HG03457 (cell line): ENCODE measurements around the gene PYCR2.
"Not testable (repeated sequence)": the region's sequence is repeated elsewhere in the genome, so short reads cannot be mapped to it uniquely, and the experiment has no call there.

Experiments used
- ATAC-seq: cut with Tn5 transposase; IDR thresholded peaks from one replicate; pipeline ENCODE4 v1.9.1; 2021; ENCODE audit warnings: moderate number of reproducible peaks; ENCODE audit not compliant: unreplicated experiment

The PYCR2 gene

GRCh38 chr1:225943582-225943981, 19.5 kb upstream of the PYCR2 start:
- ATAC-seq: no peak

DNA sequence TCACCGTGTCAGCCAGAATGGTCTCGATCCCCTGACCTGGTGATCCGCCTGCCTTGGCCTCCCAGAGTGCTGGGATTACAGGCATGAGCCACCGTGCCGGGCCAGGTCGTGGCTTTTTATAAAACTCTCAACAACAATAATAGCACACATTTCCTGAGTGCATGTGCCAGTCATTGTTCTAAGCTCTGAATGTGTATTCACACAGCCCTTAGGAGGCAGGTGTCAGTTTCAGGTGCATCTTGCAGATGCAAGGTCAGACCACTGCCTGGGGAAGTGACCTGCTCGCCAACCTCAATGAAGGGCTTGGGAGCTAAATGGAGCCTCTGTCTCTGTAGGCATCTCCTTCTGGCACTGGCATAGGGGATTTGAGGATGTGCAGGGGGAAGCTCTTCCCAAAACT, 18.5 kb upstream of the PYCR2 start:
- peak; percentile 48 for ATAC-seq

DNA sequence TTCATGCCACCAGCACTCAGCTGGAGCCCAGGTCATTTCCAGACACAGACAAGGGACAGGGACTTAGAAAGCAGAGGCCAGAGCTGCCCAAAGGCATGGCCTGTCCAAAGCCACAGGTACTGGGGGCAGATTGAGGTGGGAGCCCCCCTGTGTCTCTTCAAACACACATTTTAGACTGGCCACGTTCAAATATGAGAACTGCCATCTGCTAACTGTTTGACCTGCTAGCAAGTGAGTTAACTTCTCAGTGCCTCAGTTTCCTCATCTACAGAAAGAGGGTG, 17.8 kb upstream of the PYCR2 start:
- ATAC-seq: no peak

DNA sequence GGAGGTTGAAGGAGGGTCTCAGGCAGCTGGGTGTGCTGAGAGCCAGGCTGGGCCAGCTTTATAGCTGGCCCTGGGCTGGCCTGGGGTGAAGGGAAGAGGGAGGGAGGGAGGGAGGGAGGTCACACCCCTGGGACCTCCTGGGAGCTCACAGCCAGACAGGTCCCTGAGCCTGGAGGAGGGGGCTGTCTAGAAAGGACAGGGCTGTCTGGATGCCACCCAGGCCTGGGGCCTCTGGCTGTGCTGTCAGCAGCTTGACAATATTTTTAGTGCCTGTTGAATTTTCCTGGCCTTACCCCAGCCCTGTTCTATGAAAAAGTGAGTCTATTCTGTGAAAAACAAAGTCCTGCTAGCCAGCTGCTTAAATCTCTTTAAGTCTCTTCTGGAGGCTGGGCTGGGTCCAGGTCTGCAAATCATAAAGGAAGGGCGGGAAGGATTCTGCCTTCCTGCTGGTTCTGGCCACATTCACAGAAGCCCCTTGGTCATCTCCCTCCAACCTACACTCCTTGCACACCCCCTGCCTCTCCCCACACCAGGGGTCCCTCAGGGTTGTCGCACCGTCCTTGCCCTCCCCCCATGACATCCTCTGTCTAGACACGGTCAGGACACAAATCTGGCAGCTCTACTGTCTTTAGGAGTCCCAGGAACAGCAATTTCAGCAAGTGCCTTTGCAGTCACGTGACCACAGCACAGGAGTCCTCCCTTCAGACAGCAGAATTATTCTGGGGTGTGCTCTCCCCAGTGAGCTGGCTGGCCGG, 17.3 kb upstream of the PYCR2 start, which contains the start of gene LEFTY2:
Gene LEFTY2, minus strand, starts transcription at position 34 of the 755 bp plus-strand sequence. CDS start 80 bp downstream, outside the sequence.
- ATAC-seq: no peak

DNA sequence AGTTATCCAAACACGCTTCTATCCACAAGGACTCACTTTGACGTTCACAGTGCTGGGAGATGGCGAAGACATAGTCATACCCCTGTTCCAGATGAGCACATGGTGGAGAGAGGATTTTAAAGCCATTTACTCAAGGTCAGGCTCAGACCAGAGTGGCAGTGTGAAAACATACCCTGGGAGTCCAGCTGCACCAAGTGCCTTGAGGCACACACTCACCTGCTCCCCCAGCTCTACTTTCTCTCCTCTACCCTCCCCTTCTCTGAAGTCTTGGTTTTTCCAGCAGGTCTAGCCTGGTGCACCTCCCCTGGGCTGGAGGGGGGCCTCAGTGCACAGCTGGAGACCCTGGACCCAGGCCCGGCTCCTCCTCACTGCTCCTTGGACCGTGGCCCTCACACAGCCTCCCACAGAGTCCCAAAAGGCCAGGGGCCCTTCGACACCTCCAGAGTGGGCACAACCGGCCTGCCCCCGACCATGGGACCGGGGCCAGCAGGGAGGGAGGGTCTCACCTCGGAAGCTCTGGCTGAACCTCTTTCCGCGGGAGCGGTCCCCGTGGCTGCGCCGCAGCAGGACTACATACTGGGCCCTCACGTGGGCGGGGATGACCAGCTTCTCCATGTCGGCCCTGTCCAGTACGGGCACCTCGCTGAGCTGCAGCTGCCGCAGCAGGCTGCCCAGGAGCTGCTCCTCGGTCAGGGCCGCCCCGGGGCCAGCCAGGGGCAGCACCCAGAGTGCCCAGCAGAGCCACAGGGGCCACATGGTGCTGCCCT, 16.5 kb upstream of the PYCR2 start:
- no peak for ATAC-seq

DNA sequence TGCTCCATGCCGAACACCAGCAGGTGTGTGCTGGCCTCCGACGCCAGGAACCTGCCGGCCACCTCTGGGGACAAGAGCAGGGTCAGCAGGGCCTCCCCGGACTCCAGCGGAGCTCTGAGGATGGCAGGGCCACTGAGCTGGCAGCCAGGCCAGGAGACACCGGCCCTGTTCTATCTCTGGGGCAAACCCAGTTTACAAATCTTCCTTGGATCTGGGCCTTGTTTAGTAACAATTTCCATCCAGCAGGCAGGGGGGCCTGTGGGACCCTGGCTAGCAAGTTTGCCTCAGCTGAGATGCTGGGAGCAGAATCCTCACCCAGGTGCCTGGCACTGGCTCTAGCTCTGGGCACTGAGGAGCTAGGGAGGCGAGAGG, 15.9 kb upstream of the PYCR2 start:
- not testable (repeated sequence) for ATAC-seq

DNA sequence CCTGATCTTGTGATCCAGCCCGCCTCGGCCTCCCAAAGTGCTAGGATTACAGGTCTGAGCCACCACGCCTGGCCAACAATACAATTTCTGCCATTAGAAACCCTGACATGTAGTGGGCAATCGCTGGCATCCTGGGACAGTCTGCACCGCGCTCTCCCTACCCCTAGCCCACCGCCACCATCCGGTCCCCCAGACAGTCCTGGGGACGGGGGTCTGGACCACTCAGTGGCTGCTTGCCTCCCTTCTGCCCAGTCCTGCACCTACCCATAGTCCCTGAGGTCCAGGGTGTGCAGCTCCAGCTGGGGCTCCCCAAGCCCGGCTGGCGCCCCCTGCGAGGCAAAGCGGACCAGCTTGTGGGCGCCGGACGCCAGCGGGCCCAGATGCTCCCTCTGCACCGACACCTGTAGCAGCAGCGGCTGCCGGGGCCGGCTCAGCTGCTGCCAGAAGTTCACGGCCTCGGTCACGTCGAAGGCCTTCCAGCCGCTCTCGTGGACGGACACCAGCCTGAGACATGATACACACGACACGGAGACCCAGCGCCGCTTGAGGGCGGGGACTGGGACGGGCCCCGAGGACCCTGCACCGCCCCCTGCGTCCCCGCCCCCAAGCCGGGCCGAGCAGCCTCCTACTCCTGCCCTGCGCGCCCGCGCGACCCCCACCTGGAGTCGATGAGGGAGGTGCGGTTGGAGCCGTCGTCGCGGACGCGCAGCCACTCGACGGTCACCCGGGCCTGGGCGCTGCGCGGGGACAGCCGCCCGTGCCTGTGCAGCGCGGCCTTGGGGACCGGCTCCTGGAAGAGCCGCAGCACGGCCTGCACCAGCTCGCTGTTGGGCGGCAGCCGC, 15.3 kb upstream of the PYCR2 start:
- not testable (repeated sequence) for ATAC-seq

- no peak for ATAC-seq
Measured at GRCh38 chr1:225937048-225937968, 13.3 kb upstream of the PYCR2 start.

DNA sequence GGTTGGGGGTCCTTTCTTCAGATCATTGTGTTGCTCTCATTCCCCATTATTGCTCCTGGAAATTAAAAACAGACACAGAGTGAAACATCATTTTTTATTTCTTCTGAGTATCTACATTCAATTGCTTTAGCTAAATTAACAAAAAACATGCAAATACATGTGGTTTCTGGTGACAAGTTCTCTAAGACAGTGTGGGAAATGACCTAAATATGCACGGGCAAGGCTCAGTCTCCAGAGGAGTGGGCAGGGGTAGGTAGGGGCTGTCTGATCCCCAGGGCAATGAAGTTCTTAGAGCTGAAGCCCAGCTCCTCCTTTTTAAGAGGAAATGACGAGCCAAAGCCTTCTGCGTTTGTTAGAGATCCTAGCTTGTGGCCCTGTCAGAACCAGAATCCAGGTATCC, 12.5 kb upstream of the PYCR2 start:
- ATAC-seq: no peak

- not testable (repeated sequence) for ATAC-seq
Measured at GRCh38 chr1:225936086-225936485, 12.0 kb upstream of the PYCR2 start.

- no peak for ATAC-seq
Measured at GRCh38 chr1:225934711-225935110, 10.7 kb upstream of the PYCR2 start.

DNA sequence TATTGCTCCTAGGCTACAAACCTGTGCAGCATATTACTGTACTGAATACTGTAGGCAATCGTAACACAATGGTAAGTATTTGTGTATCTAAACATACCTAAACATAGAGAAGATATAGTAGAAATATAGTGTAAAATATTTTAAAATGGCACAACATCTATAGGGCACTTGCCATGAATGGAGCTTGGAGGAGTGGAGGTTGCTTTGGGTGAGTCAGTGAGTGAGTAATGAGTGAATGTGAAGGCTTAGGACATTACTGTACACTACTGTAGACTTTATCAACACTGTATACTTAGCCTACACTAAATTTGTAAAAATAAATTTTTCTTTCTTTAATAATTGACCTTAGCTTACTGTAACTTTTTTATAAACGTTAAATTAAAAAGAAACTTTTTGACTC, 9.0 kb upstream of the PYCR2 start:
- no peak for ATAC-seq

- no peak for ATAC-seq
Measured at GRCh38 chr1:225931270-225932136, 7.5 kb upstream of the PYCR2 start.

GRCh38 chr1:225930566-225930965, 6.5 kb upstream of the PYCR2 start:
- ATAC-seq: no peak

DNA sequence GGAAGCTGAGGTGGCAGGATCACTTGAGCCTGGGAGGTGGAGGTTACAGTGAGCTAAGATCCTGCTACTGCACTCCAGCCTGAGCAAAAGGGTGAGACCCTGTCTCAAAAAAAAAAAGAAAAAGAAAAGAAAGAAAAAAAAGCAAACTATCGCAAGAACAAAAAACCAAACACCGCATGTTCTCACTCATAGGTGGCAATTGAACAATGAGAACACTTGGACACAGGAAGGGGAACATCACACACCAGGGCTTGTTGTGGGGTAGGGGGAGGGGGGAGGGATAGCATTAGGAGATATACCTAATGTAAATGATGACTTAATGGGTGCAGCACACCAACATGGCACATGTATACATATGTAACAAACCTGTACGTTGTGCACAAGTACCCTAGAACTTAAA, 5.4 kb upstream of the PYCR2 start:
- not testable (repeated sequence) for ATAC-seq

DNA sequence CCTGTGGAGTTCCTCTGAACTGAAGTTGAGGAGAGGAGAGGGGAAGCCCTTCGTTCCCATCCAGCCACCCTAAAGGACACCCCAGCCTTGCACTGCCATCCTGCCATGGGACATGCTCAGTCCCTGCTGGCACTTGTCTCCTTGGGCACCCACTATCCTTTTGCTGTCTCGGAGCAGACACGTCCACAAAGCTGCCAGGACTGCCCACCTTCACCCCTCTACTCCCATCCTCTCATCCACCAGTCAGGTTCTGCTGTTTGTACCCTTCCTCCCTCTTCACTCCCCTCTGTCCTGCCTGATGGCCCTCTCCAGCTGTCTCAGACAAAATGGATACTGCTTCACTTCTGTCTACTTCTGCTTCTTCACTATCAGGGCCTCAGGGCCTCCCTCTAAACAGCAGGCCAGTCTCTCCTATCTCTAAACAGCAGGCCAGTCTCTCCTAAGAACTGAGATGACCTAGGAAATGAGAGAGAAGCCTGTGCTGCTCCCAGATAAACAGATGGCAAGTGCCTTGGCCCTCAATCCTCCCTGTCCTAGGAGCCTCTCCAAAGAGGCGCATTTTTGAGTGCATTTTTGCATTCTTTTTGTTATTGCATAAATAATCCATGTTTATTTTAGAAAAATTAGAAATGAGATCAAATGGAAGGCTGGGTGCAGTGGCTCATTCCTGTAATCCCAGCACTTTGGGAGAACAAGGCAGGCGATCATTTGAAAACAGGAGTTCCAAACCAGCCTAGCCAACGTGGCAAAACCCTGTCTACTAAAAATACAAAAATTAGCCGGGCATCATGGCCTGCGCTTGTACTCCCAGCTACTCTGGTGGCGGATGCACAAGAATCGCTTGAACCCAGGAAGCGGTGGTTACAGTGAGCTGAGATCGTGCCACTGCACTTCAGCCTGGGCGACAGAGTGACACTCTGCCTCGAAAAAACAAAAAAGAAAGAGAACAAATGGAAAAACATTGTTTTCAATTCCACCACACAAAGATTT, 4.4 kb upstream of the PYCR2 start:
- ATAC-seq: no peak

- no peak for ATAC-seq
Measured at GRCh38 chr1:225926551-225927113, 2.6 kb upstream of the PYCR2 start.

DNA sequence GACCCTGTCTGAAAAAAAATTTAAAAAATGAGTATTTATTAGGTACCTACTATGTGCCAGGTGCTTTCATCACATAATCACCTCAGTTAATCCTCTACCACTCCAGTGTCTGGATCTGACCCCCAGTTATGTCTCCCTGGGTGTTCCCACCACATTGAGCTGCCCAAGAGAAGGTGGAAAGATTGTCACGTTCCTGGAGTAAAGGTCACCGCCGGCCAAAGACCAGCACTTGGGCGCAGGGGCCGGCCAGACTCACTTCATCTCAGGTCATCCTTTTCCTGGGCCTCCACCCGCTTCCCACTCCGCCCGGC, 714 bp downstream of the PYCR2 start:
- no peak for ATAC-seq
